Measurements from ENCODE around the gene ERH.

GRCh38 chr14:69363055-69363454, 35.0 kb downstream of the ERH start:
- TF ChIP-seq CTCF (IDR thresholded peaks at IDR 0.05) (peak in 2 of 6 experiments; percentile 11 to 19), POLR2A (IDR thresholded peaks at IDR 0.05) (no peak)
